ENCODE measurements around the gene EID3.
"Not testable (repeated sequence)": the region's sequence is repeated elsewhere in the genome, so short reads cannot be mapped to it uniquely, and the experiment has no call there.

Gene EID3

GRCh38 chr12:104303538-104304151 is at the start of gene EID3:
EID3 (plus strand) TSS chr12:104303739; CDS start chr12:104303935, 196 bp downstream.
- H3K9ac ChIP-seq (ENCODE audit: low read depth, low read length) = peak within 1 kb of the TSS; percentile 60
- peaks cover 10% of the 10 kb centered on the region for H3K4me1 ChIP-seq (ENCODE audit: insufficient read depth, low read length)
- no peaks in the 10 kb centered on the region for H3K9me3 ChIP-seq (ENCODE audit: control insufficient read depth, insufficient read depth, low read length)
- peaks cover 11% of the 10 kb centered on the region for H3K36me3 ChIP-seq (ENCODE audit: insufficient read depth, low read length)

- Histone ChIP-seq H3K9ac (ENCODE audit: low read depth, low read length) (no peak overlapping the region), H3K4me1 (ENCODE audit: insufficient read depth, low read length) (peaks cover 4% of the 10 kb centered on the region; the same call in 1 of the 2 replicates), H3K9me3 (ENCODE audit: control insufficient read depth, insufficient read depth, low read length) (no peaks in the 10 kb centered on the region), H3K36me3 (ENCODE audit: insufficient read depth, low read length) (no peaks in the 10 kb centered on the region)
These were observed 45.5 kb upstream of the EID3 start for GRCh38 chr12:104257913-104258472.

GRCh38 chr12:104258476-104259067 is 45.0 kb upstream of the EID3 start:
- Histone ChIP-seq H3K9ac (ENCODE audit: low read depth, low read length) (no peak overlapping the region), H3K4me1 (ENCODE audit: insufficient read depth, low read length) (peaks cover 9% of the 10 kb centered on the region), H3K9me3 (ENCODE audit: control insufficient read depth, insufficient read depth, low read length) (no peaks in the 10 kb centered on the region), H3K36me3 (ENCODE audit: insufficient read depth, low read length) (no peaks in the 10 kb centered on the region)

- H3K4me1 ChIP-seq (ENCODE audit: insufficient read depth, low read length) = peaks cover 13% of the 10 kb centered on the region
- no peaks in the 10 kb centered on the region for H3K9me3 ChIP-seq (ENCODE audit: control insufficient read depth, insufficient read depth, low read length)
- no peak overlapping the region for H3K9ac ChIP-seq (ENCODE audit: low read depth, low read length)
- no peaks in the 10 kb centered on the region for H3K36me3 ChIP-seq (ENCODE audit: insufficient read depth, low read length)
These were observed 40.5 kb upstream of the EID3 start for GRCh38 chr12:104263026-104263425.

GRCh38 chr12:104263580-104264358 is 39.8 kb upstream of the EID3 start:
- H3K9ac ChIP-seq (ENCODE audit: low read depth, low read length) = no peak overlapping the region
- no peaks in the 10 kb centered on the region for H3K9me3 ChIP-seq (ENCODE audit: control insufficient read depth, insufficient read depth, low read length)
- no peaks in the 10 kb centered on the region for H3K36me3 ChIP-seq (ENCODE audit: insufficient read depth, low read length)
- peaks cover 13% of the 10 kb centered on the region for H3K4me1 ChIP-seq (ENCODE audit: insufficient read depth, low read length)

- not testable (repeated sequence) for H3K36me3 ChIP-seq (ENCODE audit: insufficient read depth, low read length); H3K9ac ChIP-seq (ENCODE audit: low read depth, low read length); H3K9me3 ChIP-seq (ENCODE audit: control insufficient read depth, insufficient read depth, low read length)
- H3K4me1 ChIP-seq (ENCODE audit: insufficient read depth, low read length) = peaks cover 13% of the 10 kb centered on the region
These were observed 38.1 kb upstream of the EID3 start for GRCh38 chr12:104265436-104265835.

GRCh38 chr12:104272938-104273337 is 30.6 kb upstream of the EID3 start:
- Histone ChIP-seq H3K4me1 (ENCODE audit: insufficient read depth, low read length) (no peaks in the 10 kb centered on the region), H3K9me3 (ENCODE audit: control insufficient read depth, insufficient read depth, low read length) (no peaks in the 10 kb centered on the region), H3K9ac (ENCODE audit: low read depth, low read length) (no peak overlapping the region)

GRCh38 chr12:104273503-104273902 is 30.0 kb upstream of the EID3 start:
- H3K36me3 ChIP-seq (ENCODE audit: insufficient read depth, low read length) = no peaks in the 10 kb centered on the region
- H3K4me1 ChIP-seq (ENCODE audit: insufficient read depth, low read length) = no peaks in the 10 kb centered on the region
- no peak overlapping the region for H3K9ac ChIP-seq (ENCODE audit: low read depth, low read length)
- no peaks in the 10 kb centered on the region for H3K9me3 ChIP-seq (ENCODE audit: control insufficient read depth, insufficient read depth, low read length)

More at GRCh38 chr12:104272938-104273337, 30.6 kb upstream of the EID3 start:
- H3K36me3 ChIP-seq (ENCODE audit: insufficient read depth, low read length) = no peaks in the 10 kb centered on the region

GRCh38 chr12:104274811-104275210 is 28.7 kb upstream of the EID3 start:
- no peaks in the 10 kb centered on the region for H3K9me3 ChIP-seq (ENCODE audit: control insufficient read depth, insufficient read depth, low read length)
- H3K9ac ChIP-seq (ENCODE audit: low read depth, low read length) = no peak overlapping the region
- no peaks in the 10 kb centered on the region for H3K4me1 ChIP-seq (ENCODE audit: insufficient read depth, low read length)
- H3K36me3 ChIP-seq (ENCODE audit: insufficient read depth, low read length) = no peaks in the 10 kb centered on the region

GRCh38 chr12:104275689-104276088 is 27.9 kb upstream of the EID3 start:
- no peak overlapping the region for H3K9ac ChIP-seq (ENCODE audit: low read depth, low read length)

GRCh38 chr12:104276273-104277131 is 27.0 kb upstream of the EID3 start:
- Histone ChIP-seq H3K9ac (ENCODE audit: low read depth, low read length) (no peak overlapping the region), H3K4me1 (ENCODE audit: insufficient read depth, low read length) (no peaks in the 10 kb centered on the region), H3K9me3 (ENCODE audit: control insufficient read depth, insufficient read depth, low read length) (no peaks in the 10 kb centered on the region), H3K36me3 (ENCODE audit: insufficient read depth, low read length) (no peaks in the 10 kb centered on the region)

More at GRCh38 chr12:104275689-104276088, 27.9 kb upstream of the EID3 start:
- no peaks in the 10 kb centered on the region for H3K36me3 ChIP-seq (ENCODE audit: insufficient read depth, low read length)
- no peaks in the 10 kb centered on the region for H3K4me1 ChIP-seq (ENCODE audit: insufficient read depth, low read length)
- H3K9me3 ChIP-seq (ENCODE audit: control insufficient read depth, insufficient read depth, low read length) = no peaks in the 10 kb centered on the region

- Histone ChIP-seq H3K9me3 (ENCODE audit: control insufficient read depth, insufficient read depth, low read length) (no peaks in the 10 kb centered on the region; the same call in 1 of the 2 replicates), H3K36me3 (ENCODE audit: insufficient read depth, low read length) (no peaks in the 10 kb centered on the region), H3K9ac (ENCODE audit: low read depth, low read length) (no peak overlapping the region), H3K4me1 (ENCODE audit: insufficient read depth, low read length) (no peaks in the 10 kb centered on the region)
These were observed 24.4 kb upstream of the EID3 start for GRCh38 chr12:104279164-104279563.

- Histone ChIP-seq H3K36me3 (ENCODE audit: insufficient read depth, low read length) (no peaks in the 10 kb centered on the region), H3K9ac (ENCODE audit: low read depth, low read length) (no peak overlapping the region), H3K9me3 (ENCODE audit: control insufficient read depth, insufficient read depth, low read length) (no peaks in the 10 kb centered on the region; the same call in 1 of the 2 replicates), H3K4me1 (ENCODE audit: insufficient read depth, low read length) (no peaks in the 10 kb centered on the region)
These were observed 23.4 kb upstream of the EID3 start for GRCh38 chr12:104280111-104280510.

Measured in ES-I3 (cell line).